GM23248 (cell line): Measurements from ENCODE around the gene ITGB3BP.

Experiments
- EZH2 ChIP-seq: fragments of 200-600 bp; sonication (generic); IDR thresholded peaks from 2 replicates; pipeline ENCODE4 v1.6.1; 2018; ENCODE audit warnings: antibody characterized with exemption, mild to moderate bottlenecking; ENCODE audit not compliant: insufficient read depth, poor library complexity, severe bottlenecking
- EZH2phosphoT487 ChIP-seq: fragments of 200-600 bp; sonication (generic); IDR thresholded peaks from 2 replicates; pipeline ENCODE4 v1.6.1; 2018; ENCODE audit warnings: antibody characterized with exemption, moderate library complexity, mild to moderate bottlenecking, low read depth; ENCODE audit not compliant: insufficient read depth

DNA sequence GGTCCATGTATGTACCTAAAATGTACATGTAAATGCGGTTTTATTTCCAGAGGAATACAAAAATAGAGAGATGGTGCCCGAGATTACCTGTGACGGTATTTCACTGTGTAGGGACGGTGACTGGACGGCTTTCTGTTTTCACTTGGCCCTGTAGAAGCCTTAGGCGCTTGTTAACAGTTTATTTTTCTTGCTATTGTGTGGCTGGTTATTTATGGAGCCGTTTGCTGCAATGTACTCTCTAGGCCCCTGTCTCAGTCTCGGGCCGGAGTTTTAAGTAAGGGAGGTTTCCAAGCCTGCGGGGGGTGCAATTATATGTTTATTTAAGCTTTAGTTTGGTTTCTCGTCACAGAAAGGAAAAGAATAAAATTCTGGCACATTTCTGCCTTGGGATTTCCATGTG, 713 bp upstream of the ITGB3BP start:
- TF ChIP-seq EZH2: no peak
- TF ChIP-seq EZH2phosphoT487: no peak
